ENCODE measurements around the gene ADORA2B.
"Not testable (repeated sequence)": the region's sequence is repeated elsewhere in the genome, so short reads cannot be mapped to it uniquely, and the experiment has no call there.

The ADORA2B gene

GRCh38 chr17:15957206-15957605, 12.3 kb downstream of the ADORA2B start:
- no peak for DNase-seq

GRCh38 chr17:15957608-15958307, 12.8 kb downstream of the ADORA2B start:
- DNase-seq = no peak

- DNase-seq = no peak
These were observed 13.5 kb downstream of the ADORA2B start for GRCh38 chr17:15958484-15958854.

GRCh38 chr17:15963670-15964110, 18.8 kb downstream of the ADORA2B start:
- DNase-seq = no peak

- no peak for DNase-seq
These were observed 20.6 kb downstream of the ADORA2B start for GRCh38 chr17:15965528-15965927.

- DNase-seq = no peak
These were observed 21.4 kb downstream of the ADORA2B start for GRCh38 chr17:15966183-15966878.

- no peak for DNase-seq
These were observed 21.9 kb downstream of the ADORA2B start for GRCh38 chr17:15966879-15967248.

- DNase-seq = no peak
These were observed 22.9 kb downstream of the ADORA2B start for GRCh38 chr17:15967706-15968399.

GRCh38 chr17:15969463-15969862, 24.5 kb downstream of the ADORA2B start:
- DNase-seq = no peak

- no peak for DNase-seq
These were observed 25.6 kb downstream of the ADORA2B start for GRCh38 chr17:15970500-15970899.

GRCh38 chr17:15971098-15971678, 26.3 kb downstream of the ADORA2B start:
- DNase-seq = no peak

- DNase-seq = no peak
These were observed 27.0 kb downstream of the ADORA2B start for GRCh38 chr17:15971882-15972281.

- DNase-seq = no peak
These were observed 27.6 kb downstream of the ADORA2B start for GRCh38 chr17:15972497-15972951.

GRCh38 chr17:15973016-15973415, 28.1 kb downstream of the ADORA2B start:
- DNase-seq = no peak

GRCh38 chr17:15973834-15974233, 28.9 kb downstream of the ADORA2B start:
- no peak for DNase-seq

GRCh38 chr17:15977894-15978293, 33.0 kb downstream of the ADORA2B start:
- no peak for DNase-seq

GRCh38 chr17:15978606-15979005, 33.7 kb downstream of the ADORA2B start:
- DNase-seq = no peak

- DNase-seq = not testable (repeated sequence)
These were observed 34.1 kb downstream of the ADORA2B start for GRCh38 chr17:15979013-15979412.

- DNase-seq = no peak
These were observed 36.3 kb downstream of the ADORA2B start for GRCh38 chr17:15981208-15981607.

GRCh38 chr17:15981646-15982580, 37.0 kb downstream of the ADORA2B start:
- no peak for DNase-seq

- no peak for DNase-seq
These were observed 51.4 kb downstream of the ADORA2B start for GRCh38 chr17:15996322-15996721.

- DNase-seq = no peak
These were observed 53.2 kb downstream of the ADORA2B start for GRCh38 chr17:15998031-15998562.

Data from activated CD4-positive, alpha-beta T cell treated with anti-CD3 and anti-CD28 coated beads for 1 hour (primary cell).